H1 (cell line): ENCODE data around the gene PTPRD. TPM values are rescaled to one million over a fixed set of nuclear protein-coding genes. Genes with fewer than 3 reads are reported as not detected.

Source experiments
- CTCF ChIA-PET: fragments of 300-600 bp; sonication (Branson Sonifier 250); formaldehyde crosslinking; loops from one replicate; lab custom pipeline; 2021; ENCODE audit not compliant: partially characterized antibody; lab: Charles Lee
- POLR2A ChIA-PET: fragments of 300-600 bp; sonication (Branson Sonifier 250); formaldehyde crosslinking; loops from one replicate; lab custom pipeline; 2021; ENCODE audit warnings: inconsistent platforms; ENCODE audit not compliant: partially characterized antibody; lab: Charles Lee
- DNase-seq, 2 experiments: peaks; one replicate each; pipeline versions ENCODE4 v3.0.0 to v3.0.0-alpha.2; 2010 to 2022; ENCODE audit warnings: low spot score in 2 of 2, low read depth in 1 of 2, mixed read lengths in 1 of 2
- FAIRE-seq: peaks from 2 replicates; lab custom pipeline; 2011; peaks lifted over from hg19 to GRCh38; lab: Jason Lieb, UNC
- H2AFZ ChIP-seq: 2 replicates; pipeline ENCODE4 v1.8.1; 2012; ENCODE audit warnings: low read length, inconsistent platforms
- H2AK5ac ChIP-seq: 2 replicates; pipeline ENCODE4 v1.6.1; 2013; ENCODE audit warnings: low read depth, low read length
- H2BK120ac ChIP-seq: replicated peaks from 2 replicates; pipeline ENCODE3; 2013; ENCODE audit warnings: low read depth, low read length, inconsistent platforms
- H2BK12ac ChIP-seq: 2 replicates; pipeline ENCODE4 v1.6.1; 2013; ENCODE audit warnings: low read depth, low read length
- H2BK15ac ChIP-seq: 2 replicates; pipeline ENCODE4 v1.6.1; 2013; ENCODE audit warnings: low read length
- H2BK20ac ChIP-seq: 2 replicates; pipeline ENCODE4 v1.6.1; 2013; ENCODE audit warnings: low read length
- H2BK5ac ChIP-seq: 2 replicates; pipeline ENCODE4 v1.6.1; 2013; ENCODE audit warnings: low read depth, low read length
- H3K14ac ChIP-seq: 2 replicates; pipeline ENCODE4 v1.6.1; 2013; ENCODE audit warnings: inconsistent platforms; ENCODE audit not compliant: insufficient read length
- H3K18ac ChIP-seq: 2 replicates; pipeline ENCODE4 v1.6.1; 2013; ENCODE audit warnings: low read length; ENCODE audit errors: extremely low read depth
- H3K23ac ChIP-seq: 2 replicates; pipeline ENCODE4 v1.6.1; 2013; ENCODE audit warnings: inconsistent platforms; ENCODE audit not compliant: insufficient read length
- H3K23me2 ChIP-seq: 2 replicates; pipeline ENCODE4 v1.6.1; 2013; ENCODE audit warnings: low read depth, low read length
- H3K27ac ChIP-seq: 2 replicates; pipeline ENCODE4 v1.6.1; 2011; ENCODE audit warnings: low read depth, low read length, inconsistent platforms
- H3K27me3 ChIP-seq, 4 experiments: replicated peaks in 1 of 4; 1 replicate in 1 of 4; 2 replicates in 3 of 4; pipeline versions ENCODE4 v1.6.1 to v1.8.1; 2011 to 2013; ENCODE audit warnings: low read length in 3 of 4, mild to moderate bottlenecking in 3 of 4, inconsistent platforms in 2 of 4, mixed read lengths in 2 of 4, moderate library complexity in 1 of 4; ENCODE audit not compliant: control insufficient read depth in 3 of 4, insufficient read depth in 3 of 4; ENCODE audit errors: extremely low read depth in 1 of 4
- H3K36me3 ChIP-seq, 4 experiments: 2 replicates each; pipeline versions ENCODE4 v1.6.1 to v1.8.1; 2011 to 2013; ENCODE audit warnings: mild to moderate bottlenecking in 4 of 4, low read length in 3 of 4, moderate library complexity in 2 of 4, control low read depth in 1 of 4, inconsistent platforms in 1 of 4; ENCODE audit not compliant: insufficient read depth in 4 of 4, control insufficient read depth in 2 of 4
- H3K4ac ChIP-seq: replicated peaks from 2 replicates; pipeline ENCODE3; 2013; ENCODE audit warnings: low read length, low read depth, mixed read lengths, inconsistent platforms; ENCODE audit not compliant: insufficient read length
- H3K4me1 ChIP-seq, 4 experiments: replicated peaks in 1 of 4; 1 replicate in 1 of 4; 2 replicates in 3 of 4; pipeline versions ENCODE4 v1.6.1 to v1.8.1; 2011 to 2013; ENCODE audit warnings: low read length in 3 of 4, inconsistent platforms in 2 of 4, mixed read lengths in 1 of 4; ENCODE audit not compliant: insufficient read depth in 4 of 4, control insufficient read depth in 3 of 4
- H3K4me2 ChIP-seq, 2 experiments: 2 replicates each; pipeline versions ENCODE4 v1.6.1 to v1.8.1; 2011 to 2013; ENCODE audit warnings: low read depth in 2 of 2, low read length in 2 of 2, control low read depth in 1 of 2, inconsistent platforms in 1 of 2, mild to moderate bottlenecking in 1 of 2; ENCODE audit not compliant: insufficient read depth in 1 of 2
- H3K4me3 ChIP-seq, 4 experiments: fragments of 200-600, 300-600 bp in 1 of 4; sonication (generic), shearing (Covaris generic), sonication (Bioruptor Twin) in 1 of 4; 2 replicates each; pipeline versions ENCODE4 v1.5.1 to v1.8.1; 2011 to 2016; ENCODE audit warnings: low read length in 4 of 4, low read depth in 3 of 4, control low read depth in 2 of 4, inconsistent platforms in 2 of 4, mild to moderate bottlenecking in 2 of 4, mixed read lengths in 1 of 4, moderate library complexity in 1 of 4; ENCODE audit not compliant: insufficient read depth in 2 of 4; ENCODE audit errors: extremely low read depth in 1 of 4
- H3K56ac ChIP-seq: replicated peaks from 2 replicates; pipeline ENCODE3; 2013; ENCODE audit warnings: low read depth, mild to moderate bottlenecking, mixed read lengths, low read length, inconsistent platforms; ENCODE audit not compliant: insufficient read length
- H3K79me1 ChIP-seq: 2 replicates; pipeline ENCODE4 v1.6.1; 2013; ENCODE audit warnings: low read depth, low read length, control low read depth
- H3K79me2 ChIP-seq, 2 experiments: 2 replicates each; pipeline versions ENCODE4 v1.6.1 to v1.8.1; 2012 to 2013; ENCODE audit warnings: low read length in 2 of 2, mild to moderate bottlenecking in 2 of 2, inconsistent platforms in 1 of 2; ENCODE audit not compliant: insufficient read depth in 2 of 2, control insufficient read depth in 1 of 2
- H3K9ac ChIP-seq, 4 experiments: replicated peaks in 1 of 4; 1 replicate in 1 of 4; 2 replicates in 3 of 4; pipeline versions ENCODE4 v1.6.1 to v1.8.1; 2011 to 2013; ENCODE audit warnings: low read depth in 3 of 4, low read length in 3 of 4, control low read depth in 2 of 4, mild to moderate bottlenecking in 2 of 4, moderate library complexity in 2 of 4, inconsistent platforms in 1 of 4; ENCODE audit errors: extremely low read depth in 1 of 4
- H3K9me3 ChIP-seq, 2 experiments: 2 replicates each; pipeline versions ENCODE4 v1.6.1 to v1.8.1; 2012 to 2013; ENCODE audit warnings: mild to moderate bottlenecking in 2 of 2, moderate library complexity in 2 of 2, control low read depth in 1 of 2, inconsistent platforms in 1 of 2, low read depth in 1 of 2, low read length in 1 of 2, mixed read lengths in 1 of 2; ENCODE audit not compliant: insufficient read depth in 2 of 2
- H4K20me1 ChIP-seq, 2 experiments: replicated peaks in 1 of 2; 2 replicates each; pipeline versions ENCODE3 to v1.8.1; 2011 to 2013; ENCODE audit warnings: inconsistent platforms in 2 of 2, low read length in 2 of 2, mild to moderate bottlenecking in 1 of 2; ENCODE audit not compliant: insufficient read depth in 2 of 2, control insufficient read depth in 1 of 2
- H4K5ac ChIP-seq: 2 replicates; pipeline ENCODE4 v1.6.1; 2013; ENCODE audit warnings: low read length, low read depth, mixed read lengths, inconsistent platforms; ENCODE audit not compliant: insufficient read length
- H4K8ac ChIP-seq: 2 replicates; pipeline ENCODE4 v1.8.0; 2013; ENCODE audit warnings: mild to moderate bottlenecking, moderate library complexity, low read length, inconsistent platforms; ENCODE audit not compliant: insufficient read depth; ENCODE audit errors: extremely low read depth
- H4K91ac ChIP-seq: replicated peaks from 2 replicates; pipeline ENCODE3; 2013; ENCODE audit warnings: low read length, mixed read lengths, inconsistent platforms; ENCODE audit not compliant: insufficient read length
- CTBP2 ChIP-seq: IDR thresholded peaks from 2 replicates; pipeline ENCODE4 v1.7.0; 2011; ENCODE audit warnings: borderline replicate concordance, mild to moderate bottlenecking, moderate library complexity, mixed read lengths, low read length; ENCODE audit not compliant: insufficient read depth, insufficient read length
- FOSL1 ChIP-seq: IDR thresholded peaks from 2 replicates; pipeline ENCODE4 v1.6.1; 2011; ENCODE audit warnings: mild to moderate bottlenecking, low read depth, low read length, moderate library complexity; ENCODE audit not compliant: insufficient read depth
- GABPA ChIP-seq: IDR thresholded peaks from 2 replicates; pipeline ENCODE4 v1.6.1; 2011; ENCODE audit warnings: mild to moderate bottlenecking, low read length, moderate library complexity, borderline replicate concordance; ENCODE audit not compliant: insufficient read depth
- JUND ChIP-seq: IDR thresholded peaks from 2 replicates; pipeline ENCODE4 v1.6.1; 2011; ENCODE audit warnings: mild to moderate bottlenecking, improper control_type of control experiment, low read length
- KDM1A ChIP-seq: fragments of 200-600, 300-600 bp; sonication (generic); IDR thresholded peaks from 2 replicates; pipeline ENCODE4 v1.7.1; 2016; ENCODE audit warnings: mild to moderate bottlenecking, low read length, borderline replicate concordance
- KDM5A ChIP-seq: fragments of 200-600 bp; IDR thresholded peaks from 2 replicates; pipeline ENCODE4 v1.7.1; 2012; ENCODE audit warnings: mild to moderate bottlenecking, low read length, inconsistent platforms, mixed read lengths
- MAFK ChIP-seq: IDR thresholded peaks from 2 replicates; pipeline ENCODE4 v1.6.1; 2012; ENCODE audit warnings: low read depth, mild to moderate bottlenecking, improper control_type of control experiment, low read length
- PHF8 ChIP-seq: fragments of 200-600 bp; sonication (generic); conservative IDR thresholded peaks from 2 replicates; pipeline ENCODE4 v1.7.1; 2012; ENCODE audit warnings: low read depth, mild to moderate bottlenecking, inconsistent platforms, low read length, moderate library complexity
- POLR2A ChIP-seq, 2 experiments: IDR thresholded peaks; 1 replicate in 1 of 2; 2 replicates in 1 of 2; pipeline ENCODE4 v1.6.1; 2011; ENCODE audit warnings: low read depth in 2 of 2, low read length in 2 of 2, mild to moderate bottlenecking in 2 of 2; ENCODE audit errors: control extremely low read depth in 1 of 2
- RNF2 ChIP-seq: fragments of 200-900, 300-1000 bp; sonication (generic); IDR thresholded peaks from 2 replicates; pipeline ENCODE4 v1.7.1; 2016; ENCODE audit warnings: borderline replicate concordance, low read depth, mild to moderate bottlenecking, antibody characterized with exemption, low read length; ENCODE audit not compliant: poor library complexity, severe bottlenecking; ENCODE audit errors: missing control alignments
- SIN3A ChIP-seq, 2 experiments: IDR thresholded peaks in 1 of 2; conservative IDR thresholded peaks in 1 of 2; 2 replicates each; pipeline ENCODE4 v1.6.1; 2011 to 2012; ENCODE audit warnings: low read length in 2 of 2, improper control_type of control experiment in 1 of 2, low read depth in 1 of 2, mild to moderate bottlenecking in 1 of 2
- TAF7 ChIP-seq: optimal IDR thresholded peaks from 2 replicates; pipeline ENCODE3; 2011; ENCODE audit warnings: low read depth, mild to moderate bottlenecking, inconsistent platforms, low read length, moderate library complexity, borderline replicate concordance
- YY1 ChIP-seq: IDR thresholded peaks from 2 replicates; pipeline ENCODE4 v1.6.1; 2011; ENCODE audit warnings: low read depth, mild to moderate bottlenecking, low read length
- WGBS, 2 experiments: shearing (Covaris generic) in 1 of 2; methylation state at CpG; one replicate each; pipeline versions ENCODE4 v1.1.6 to v1.1.7; 2013 to 2015; ENCODE audit warnings: low lambda C conversion rate in 2 of 2, mixed read lengths in 2 of 2, inconsistent platforms in 1 of 2, low coverage in 1 of 2, missing lambda C conversion rate in 1 of 2; ENCODE audit not compliant: insufficient replicate concordance in 2 of 2, insufficient coverage in 1 of 2, insufficient read length in 1 of 2; ENCODE audit errors: extremely low coverage in 1 of 2, missing lambda C conversion rate in 1 of 2; 5-methylcytosine and 5-hydroxymethylcytosine counted together
- polyA plus RNA-seq, 7 experiments: library from polyadenylated mRNA; depleted of rRNA in 3 of 7; stranded (reverse) in 5 of 7; unstranded in 2 of 7; fragments of >200 nt in 5 of 7; fragments of 200-250 nt in 2 of 7; gene quantifications; 1 replicate in 5 of 7; 2 replicates in 1 of 7; 4 replicates in 1 of 7; pipeline versions ENCODE4 v1.2.1 to v1.2.3, GENCODE V29; 2011 to 2013; ENCODE audit warnings: missing spikeins in 2 of 7, mixed read lengths in 2 of 7
- total RNA-seq: library from RNA; stranded (reverse); fragmentation: NEBNext Ultra II Directional; extraction: Animal tissue kit (Norgen Biotek cat#: 25700); gene quantifications from 2 replicates; pipeline ENCODE4 v1.2.1, GENCODE V29; 2021

The PTPRD gene
- total and polyA plus RNA-seq, 2 of the 8 experiments (the other 6 are each of a cell fraction or from before 2014, with no cell fraction given): 17.2 to 77.0 TPM

DNA sequence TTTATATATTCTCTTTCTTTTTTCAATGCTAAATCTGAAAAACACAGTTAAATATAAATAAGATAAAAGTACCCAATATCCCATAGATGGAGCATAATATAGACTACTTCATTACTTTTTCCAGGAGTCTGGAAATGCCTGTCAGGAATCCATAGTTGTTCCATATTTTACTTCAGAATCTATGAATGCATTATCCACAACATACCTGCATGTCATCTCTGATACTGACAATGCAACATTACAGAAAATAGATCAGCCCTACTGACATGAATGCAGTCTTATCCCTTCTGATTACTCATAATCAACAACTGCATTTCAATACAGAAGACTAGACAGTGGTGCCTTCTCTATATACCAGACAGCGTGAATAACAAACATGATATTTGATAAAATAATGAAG lies 517.6 kb downstream of the PTPRD start:
- H3K9me3 ChIP-seq: no peaks in the 10 kb centered on the region; a peak in 1 of 4 replicates
- H3K4me1 ChIP-seq: no peaks in the 10 kb centered on the region
- H4K5ac ChIP-seq: no peak overlapping the region
- no peak overlapping the region for H2BK20ac ChIP-seq
- no peaks in the 10 kb centered on the region for H3K79me2 ChIP-seq
- POLR2A ChIA-PET: no interaction called here
- H3K4me3 ChIP-seq: no peak overlapping the region
- no peak overlapping the region for H2BK12ac ChIP-seq
- H3K79me1 ChIP-seq: no peaks in the 10 kb centered on the region
- H2AFZ ChIP-seq: no peak overlapping the region
- H2BK5ac ChIP-seq: no peak overlapping the region
- no peak overlapping the region for H3K27ac ChIP-seq
- H3K4ac ChIP-seq: no peak overlapping the region
- 100% methylated on average over 1 of the region's 1 CpG; no CpG with 5 or more reads in 1 of the 2 experiments for WGBS, 2 experiments
- no peak overlapping the region for H3K14ac ChIP-seq
- FAIRE-seq (no peak), DNase-seq (no peak)
- CTCF ChIA-PET: no interaction called here
- no peaks in the 10 kb centered on the region for H3K23me2 ChIP-seq
- no peak overlapping the region for H4K91ac ChIP-seq
- no peak overlapping the region for H3K23ac ChIP-seq
- H4K8ac ChIP-seq: no peak overlapping the region
- no peak overlapping the region for H3K9ac ChIP-seq
- H4K20me1 ChIP-seq: no peaks in the 10 kb centered on the region
- no peak overlapping the region for H2BK15ac ChIP-seq
- no peak overlapping the region for H3K18ac ChIP-seq
- no peaks in the 10 kb centered on the region for H3K36me3 ChIP-seq
- no peak overlapping the region for H3K4me2 ChIP-seq
- no peak overlapping the region for H2AK5ac ChIP-seq
- H3K27me3 ChIP-seq: no peaks in the 10 kb centered on the region
- H2BK120ac ChIP-seq: no peak overlapping the region
- no peak overlapping the region for H3K56ac ChIP-seq
- TF ChIP-seq MAFK (no peak), YY1 (no peak), KDM5A (no peak), CTBP2 (no peak), JUND (no peak), GABPA (no peak), TAF7 (no peak), RNF2 (no peak), PHF8 (no peak), FOSL1 (no peak), SIN3A (conservative IDR thresholded peaks at IDR 0.05 in 1 of 2, IDR thresholded peaks at IDR 0.05 in 1 of 2; ENCODE audit: low read depth in 1 of 2, low read length in 2 of 2) (no peak), KDM1A (no peak), POLR2A (IDR thresholded peaks at IDR 0.05; ENCODE audit: control extremely low read depth in 1 of 2, low read depth in 2 of 2, low read length in 2 of 2) (no peak)
